ENCODE measurements around the gene STRN.
"Not testable (repeated sequence)": the region's sequence is repeated elsewhere in the genome, so short reads cannot be mapped to it uniquely, and the experiment has no call there.

STRN gene

DNA sequence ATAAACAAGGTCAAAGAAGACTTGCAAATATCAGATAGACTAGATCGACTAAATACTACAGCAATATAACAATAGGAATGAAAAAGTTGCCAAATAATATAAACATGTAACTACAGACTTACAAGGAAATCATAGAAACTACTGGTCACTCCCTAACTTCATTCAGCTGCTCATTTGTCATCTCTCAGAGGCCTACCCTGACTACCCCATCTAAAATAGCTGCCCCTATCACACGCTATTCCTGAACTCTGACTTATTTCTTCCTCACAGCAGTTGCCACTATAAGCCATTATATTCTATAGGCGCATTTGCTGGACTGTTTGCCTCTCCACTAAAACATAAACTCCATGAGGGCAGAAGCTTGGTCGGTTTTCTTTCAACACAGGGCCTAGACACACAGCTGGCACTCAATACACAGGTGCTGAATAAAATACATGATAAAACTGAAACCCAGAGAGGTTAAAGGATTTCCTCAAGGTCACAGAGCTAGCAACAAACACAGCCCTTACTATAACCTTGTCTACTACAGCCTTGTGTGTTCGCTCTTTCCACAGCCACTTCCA lies 1.8 kb downstream of the STRN start:
- no peak for DNase-seq (ENCODE audit: low spot score)

DNA sequence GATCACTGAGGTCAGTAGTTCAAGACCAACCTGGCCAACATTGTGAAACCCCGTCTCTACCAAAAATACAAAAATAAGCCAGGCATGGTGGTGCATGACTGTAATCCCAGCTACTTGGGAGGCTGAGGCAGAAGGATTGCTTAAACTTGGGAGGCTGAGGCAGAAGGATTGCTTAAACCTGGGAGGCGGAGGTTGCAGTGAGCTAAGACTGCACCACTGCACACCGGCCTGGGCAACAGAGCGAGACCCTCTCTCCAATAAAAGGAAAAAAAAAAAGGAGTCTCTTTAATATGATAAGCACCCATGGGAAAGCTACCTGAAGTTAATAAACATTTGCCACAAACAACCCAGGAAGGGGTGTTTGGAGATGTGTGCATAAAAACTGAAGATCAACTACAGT lies 2.6 kb downstream of the STRN start:
- DNase-seq (ENCODE audit: low spot score) = no peak

DNA sequence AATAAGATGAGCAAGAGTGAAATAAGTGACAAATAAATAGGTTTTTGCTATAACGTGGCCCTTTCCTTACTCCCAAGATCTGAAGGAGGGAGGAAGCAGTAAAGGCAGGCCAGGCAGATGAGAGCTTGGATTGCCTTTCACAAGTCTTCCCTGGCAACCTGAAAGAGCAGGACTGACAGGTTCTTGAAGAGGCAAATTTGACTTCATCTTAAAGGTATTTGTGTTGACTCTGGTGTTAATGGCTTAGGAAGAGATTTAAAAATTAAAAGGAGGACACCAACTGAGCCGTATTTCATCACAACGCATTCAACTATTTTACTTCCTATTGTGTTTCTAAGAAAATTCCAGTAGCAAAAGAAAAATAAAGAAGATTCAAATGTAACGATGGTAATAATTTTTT lies 3.2 kb downstream of the STRN start:
- no peak for DNase-seq (ENCODE audit: low spot score)

- no peak for DNase-seq (ENCODE audit: low spot score)
Measured at GRCh38 chr2:36960773-36961172, 5.6 kb downstream of the STRN start.

DNA sequence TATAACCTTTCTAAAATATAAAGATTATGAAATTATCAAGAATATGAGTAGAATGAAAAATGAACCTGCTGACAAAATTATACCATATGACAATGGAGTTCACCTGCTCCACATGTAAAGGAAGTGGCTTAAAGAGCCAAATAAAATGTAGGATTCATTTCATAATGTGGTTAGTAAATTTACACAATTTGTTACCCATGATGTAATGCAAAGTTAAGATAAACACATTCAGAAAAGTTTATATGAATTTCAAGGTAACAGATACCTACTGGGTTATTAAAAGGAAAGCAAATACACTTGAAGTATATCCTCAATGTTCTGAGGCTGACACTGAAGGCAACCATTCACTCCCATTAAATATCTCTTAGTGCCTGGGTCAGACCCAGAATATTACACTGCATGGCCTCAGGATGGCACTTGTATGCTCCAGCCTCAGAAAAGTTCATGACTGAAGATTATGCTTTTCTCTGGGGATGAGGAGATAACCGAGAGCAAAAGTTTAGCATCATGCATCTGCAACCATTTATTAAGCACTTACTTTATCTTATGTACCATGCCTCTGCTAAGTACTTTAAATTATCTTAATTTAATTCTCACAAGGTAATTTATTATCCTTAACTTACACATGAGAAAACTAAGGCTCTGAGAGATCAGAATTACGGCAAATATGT lies 6.2 kb downstream of the STRN start:
- DNase-seq (ENCODE audit: low spot score) = no peak

GRCh38 chr2:36954977-36955607 lies 11.2 kb downstream of the STRN start:
- DNase-seq (ENCODE audit: low spot score) = no peak

DNA sequence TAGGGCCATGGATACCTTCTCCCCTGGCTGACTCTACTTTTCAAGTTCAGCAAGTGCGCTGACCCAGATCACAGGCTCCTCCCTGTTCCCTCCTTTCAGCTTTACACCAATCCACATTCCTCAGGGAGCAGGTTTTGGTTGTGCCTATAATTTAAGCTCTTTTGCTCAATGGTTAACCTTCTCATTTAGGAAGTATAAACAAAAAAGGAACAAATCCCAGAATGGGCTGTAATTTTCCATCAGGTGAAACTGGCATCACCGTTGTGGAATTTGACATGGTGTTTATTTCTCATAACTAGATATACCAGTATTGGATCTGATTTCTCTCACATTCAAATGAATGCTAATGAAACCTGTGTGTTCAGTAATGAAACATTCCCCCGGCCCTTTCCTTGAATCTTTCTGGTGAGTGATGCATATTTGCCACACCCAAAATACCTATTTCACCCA lies 13.6 kb downstream of the STRN start:
- peak; percentile 22 for DNase-seq (ENCODE audit: low spot score)

- no peak for DNase-seq (ENCODE audit: low spot score)
Measured at GRCh38 chr2:36951574-36951973, 14.8 kb downstream of the STRN start.

DNA sequence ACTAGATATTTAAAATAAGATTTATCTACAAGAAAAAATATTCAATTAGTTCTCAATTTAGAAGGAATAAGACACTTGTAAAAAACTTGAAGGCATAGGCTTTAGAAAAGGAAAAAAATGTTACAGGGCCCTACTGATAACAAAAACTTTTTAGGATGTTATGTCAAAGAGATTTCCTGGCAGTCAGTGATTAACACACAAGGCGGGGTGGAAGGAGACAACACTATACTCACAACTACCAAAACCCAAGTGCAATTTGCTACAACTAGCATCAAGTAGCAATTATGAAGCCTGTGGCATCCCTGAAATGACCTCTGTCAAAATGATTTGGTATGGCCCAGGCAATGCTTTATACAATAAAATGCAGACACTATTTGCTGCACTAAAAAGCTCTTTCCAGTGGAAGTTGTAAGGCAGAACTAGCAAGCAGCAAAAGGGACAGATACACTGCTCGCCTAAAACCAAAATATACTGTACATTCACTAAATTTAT lies 15.3 kb downstream of the STRN start:
- no peak for DNase-seq (ENCODE audit: low spot score)

DNA sequence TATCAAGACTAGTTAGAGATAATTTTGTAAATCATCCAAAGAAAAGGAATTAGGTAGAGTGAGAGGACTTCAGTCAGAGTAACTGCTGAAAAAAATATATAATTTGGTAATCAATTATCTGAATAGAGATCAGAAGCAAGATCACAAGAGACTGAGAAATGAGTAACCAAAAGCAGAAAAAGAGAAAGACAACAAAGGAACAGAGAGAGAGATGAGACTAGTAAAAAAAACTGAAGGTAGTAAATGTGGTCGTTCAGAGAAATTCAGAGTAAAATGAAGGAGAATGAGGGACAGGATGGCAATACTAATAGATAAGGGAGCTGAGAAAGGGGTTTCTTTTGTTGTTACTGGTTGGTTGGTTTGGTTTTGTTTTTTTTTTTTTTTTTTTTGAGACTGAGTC lies 16.5 kb downstream of the STRN start:
- no peak for DNase-seq (ENCODE audit: low spot score)

DNA sequence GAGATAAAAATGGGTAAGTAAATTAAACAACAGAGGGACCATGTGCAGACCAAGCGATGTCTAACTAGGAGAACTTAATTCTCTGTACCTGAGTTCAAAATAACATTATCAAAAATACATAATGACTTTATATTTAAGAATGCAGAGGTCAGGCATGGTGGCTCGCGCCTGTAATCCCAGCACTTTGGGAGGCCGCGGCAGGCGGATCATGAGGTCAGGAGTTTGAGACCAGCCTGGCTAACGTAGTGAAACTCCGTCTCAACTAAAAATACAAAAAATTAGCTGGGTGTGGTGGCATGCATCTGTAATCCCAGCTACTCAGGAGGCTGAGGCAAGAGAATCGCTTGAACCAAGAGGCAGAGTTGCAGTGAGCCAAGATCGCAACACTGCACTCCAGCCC lies 21.1 kb downstream of the STRN start:
- DNase-seq (ENCODE audit: low spot score) = not testable (repeated sequence)

DNA sequence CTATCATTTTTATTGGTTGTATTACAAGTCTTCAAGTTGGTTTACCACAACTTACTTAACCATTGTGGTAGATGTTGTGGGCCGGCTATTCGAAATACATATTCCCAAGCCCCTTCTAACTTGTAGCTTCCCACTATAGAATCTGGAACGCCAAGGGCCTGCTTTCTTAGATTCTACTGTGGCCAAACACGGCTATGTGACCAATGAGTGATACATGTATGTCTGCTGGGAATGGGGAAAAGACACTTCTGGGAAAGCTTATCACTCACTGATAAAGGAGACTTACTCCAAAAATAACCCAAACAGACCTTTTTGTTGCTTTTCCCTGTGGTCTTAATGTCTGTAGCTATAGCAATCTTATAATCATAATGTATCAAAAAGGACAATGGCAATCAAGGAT lies 24.5 kb downstream of the STRN start:
- DNase-seq (ENCODE audit: low spot score) = no peak

GRCh38 chr2:36936526-36936925 lies 29.8 kb downstream of the STRN start:
- not testable (repeated sequence) for DNase-seq (ENCODE audit: low spot score)

- not testable (repeated sequence) for DNase-seq (ENCODE audit: low spot score)
Measured at GRCh38 chr2:36931688-36932087, 34.6 kb downstream of the STRN start.

DNA sequence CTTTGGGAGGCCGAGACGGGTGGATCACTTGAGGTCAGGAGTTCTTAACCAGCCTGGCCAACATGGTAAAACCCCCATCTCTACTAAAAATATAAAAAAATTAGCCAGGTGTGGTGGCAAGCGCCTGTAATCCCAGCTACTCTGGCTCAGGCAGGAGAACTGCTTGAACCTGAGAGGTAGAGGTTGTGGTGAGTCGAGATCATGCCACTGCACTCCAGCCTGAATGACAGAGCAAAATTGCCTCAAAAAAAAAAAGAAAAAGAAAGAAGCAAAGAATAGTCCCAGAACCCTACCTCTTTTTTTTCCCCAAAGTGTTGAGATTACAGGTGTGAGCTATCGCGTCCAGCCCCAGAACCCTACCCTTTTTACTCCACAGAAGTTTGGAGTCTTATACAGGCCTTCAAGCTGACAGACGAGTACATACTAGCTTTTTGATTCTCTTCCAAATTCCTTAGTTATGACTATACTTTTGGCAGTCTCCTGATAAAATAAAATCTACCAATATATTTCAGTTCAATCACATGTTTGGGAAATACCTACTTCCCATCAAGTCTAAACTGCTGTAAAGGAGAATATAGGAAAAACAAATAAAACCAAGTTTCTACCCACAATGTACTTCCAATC lies 35.4 kb downstream of the STRN start:
- not testable (repeated sequence) for DNase-seq (ENCODE audit: low spot score)

DNA sequence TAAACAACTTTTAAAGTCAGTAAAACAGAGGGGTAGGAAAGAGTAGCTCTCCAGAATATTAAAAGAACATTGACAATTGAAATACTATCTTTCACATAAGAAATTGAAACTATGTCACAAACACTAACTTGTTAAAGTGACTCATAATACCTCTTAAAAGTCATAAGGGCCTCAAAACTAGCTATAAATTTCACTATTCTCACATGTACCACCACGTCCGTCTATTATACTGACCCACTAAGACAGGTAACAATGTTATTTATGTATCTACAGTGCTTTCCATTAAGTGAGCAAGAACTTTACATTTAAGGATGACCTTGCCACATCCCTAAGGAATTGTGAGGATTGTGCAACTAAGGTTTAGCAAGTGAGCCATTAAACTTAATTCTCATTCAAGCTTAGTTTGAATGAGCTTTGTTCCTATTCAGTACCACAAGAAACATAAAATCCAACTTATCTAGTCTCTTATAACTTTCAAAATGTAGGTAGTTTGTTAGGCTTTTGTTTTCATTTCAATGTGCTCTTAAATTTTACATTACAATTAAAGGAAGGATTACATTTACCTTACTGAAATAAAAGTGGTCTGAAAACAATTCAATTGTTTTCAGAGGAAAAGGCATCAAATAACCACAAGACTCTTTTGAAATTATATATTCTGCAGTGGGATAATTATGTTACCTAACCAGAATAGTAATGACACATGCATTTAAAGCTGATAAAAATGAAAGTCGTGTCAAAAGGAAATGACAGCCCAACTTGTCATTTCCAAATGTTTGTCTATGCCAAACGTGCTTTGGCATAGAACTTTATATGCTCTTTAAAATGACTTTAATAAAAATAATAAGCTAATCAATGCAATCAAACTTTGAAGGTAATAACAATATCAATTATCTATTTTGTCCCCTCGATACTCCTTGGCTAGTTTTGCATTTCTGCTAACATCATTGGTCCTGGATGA lies 39.9 kb downstream of the STRN start:
- not testable (repeated sequence) for DNase-seq (ENCODE audit: low spot score)

GRCh38 chr2:36922629-36923028 lies 43.7 kb downstream of the STRN start:
- DNase-seq (ENCODE audit: low spot score) = not testable (repeated sequence)

GRCh38 chr2:36921984-36922383 lies 44.4 kb downstream of the STRN start:
- DNase-seq (ENCODE audit: low spot score) = no peak

DNA sequence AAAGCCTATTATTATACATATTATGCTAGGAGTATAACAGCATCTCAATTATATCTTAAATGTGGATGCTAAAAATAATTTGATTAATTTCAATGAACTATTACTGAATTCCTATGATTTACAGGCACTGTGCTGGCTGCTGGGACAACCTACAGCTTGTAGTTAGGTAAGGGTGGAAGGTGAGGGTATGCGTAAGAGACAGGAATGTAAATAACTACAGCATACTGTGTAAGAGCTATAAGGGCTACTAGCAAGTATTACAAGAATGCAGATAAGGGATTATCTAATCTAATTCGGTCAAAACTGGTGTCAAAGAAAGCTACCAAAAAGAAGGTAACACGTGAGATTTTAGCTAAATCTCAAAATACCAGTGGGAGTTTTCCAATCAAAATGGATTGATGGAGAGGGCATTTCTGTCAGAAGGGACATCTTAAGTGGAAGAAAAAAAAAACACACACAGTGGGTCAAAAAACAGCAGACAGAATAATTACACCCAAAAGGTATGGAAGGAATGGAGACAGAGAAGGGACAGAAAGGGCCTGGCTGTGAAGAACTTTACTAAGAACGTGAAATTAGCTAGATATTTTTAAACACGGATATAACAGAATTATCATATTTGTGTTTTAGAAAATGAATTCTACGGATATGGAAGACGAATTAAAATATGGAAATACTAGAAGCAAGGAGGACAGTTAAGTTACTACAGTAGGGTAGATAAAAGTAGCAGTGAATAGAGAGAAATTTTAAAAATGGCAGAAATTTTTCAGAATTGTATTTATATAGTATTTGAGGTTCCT lies 47.1 kb downstream of the STRN start:
- no peak for DNase-seq (ENCODE audit: low spot score)

- no peak for DNase-seq (ENCODE audit: low spot score)
Measured at GRCh38 chr2:36918307-36918706, 48.0 kb downstream of the STRN start.

- no peak for DNase-seq (ENCODE audit: low spot score)
Measured at GRCh38 chr2:36915627-36916026, 50.7 kb downstream of the STRN start.
